Naive thymus-derived CD4-positive, alpha-beta T cell (primary cell): ENCODE data around the gene MRTFA. TPM values are rescaled to one million over a fixed set of nuclear protein-coding genes. Genes with fewer than 3 reads are reported as not detected.
A peak's percentile ranks its signal among the peaks of the same experiment; 100 is the strongest.

Experiments
- ATAC-seq: fragments of 150-1000 bp; cut with Tn5 transposase; 2 replicates; pipeline ENCODE4 v1.10.0; 2021; ENCODE audit warnings: mild to moderate bottlenecking, moderate library complexity
- CTCF ChIA-PET: fragments of 350-600 bp; sonication (Branson Sonifier 250); formaldehyde crosslinking; loops from one replicate; lab custom pipeline; 2021; ENCODE audit warnings: antibody characterized with exemption; lab: Charles Lee
- POLR2A ChIA-PET: fragments of 350-600 bp; sonication (Branson Sonifier 250); formaldehyde crosslinking; loops from one replicate; lab custom pipeline; 2021; ENCODE audit warnings: antibody characterized with exemption, inconsistent platforms; lab: Charles Lee
- DNase-seq, 9 donors: peaks; one replicate each; pipeline versions ENCODE4 v3.0.0 to v3.0.0-alpha.2; 2020 to 2022; ENCODE audit warnings: mixed read lengths in 1 of 9
- H3K27ac ChIP-seq: one replicate; pipeline ENCODE4 v1.7.0; 2013; ENCODE audit warnings: mild to moderate bottlenecking, low read depth, low read length, moderate library complexity
- H3K27me3 ChIP-seq, 2 donors: one replicate each; pipeline ENCODE4 v1.7.0; 2013; ENCODE audit warnings: low read length in 2 of 2, mild to moderate bottlenecking in 2 of 2, moderate library complexity in 2 of 2; ENCODE audit not compliant: control insufficient read depth in 2 of 2, insufficient read depth in 2 of 2
- H3K36me3 ChIP-seq, 3 experiments: 1 replicate in 2 of 3; 2 replicates in 1 of 3; pipeline ENCODE4 v1.7.0; 2013; ENCODE audit warnings: low read length in 3 of 3, mild to moderate bottlenecking in 3 of 3, moderate library complexity in 1 of 3; ENCODE audit not compliant: insufficient read depth in 3 of 3, control insufficient read depth in 2 of 3
- H3K4me1 ChIP-seq, 2 donors: one replicate each; pipeline ENCODE4 v1.7.0; 2013; ENCODE audit warnings: low read length in 2 of 2, mild to moderate bottlenecking in 2 of 2, moderate library complexity in 1 of 2; ENCODE audit not compliant: control insufficient read depth in 2 of 2, insufficient read depth in 2 of 2
- H3K4me3 ChIP-seq: 2 replicates; pipeline ENCODE4 v1.7.0; 2013; ENCODE audit warnings: mild to moderate bottlenecking, low read length
- H3K9me3 ChIP-seq, 3 experiments: 1 replicate in 2 of 3; 2 replicates in 1 of 3; pipeline ENCODE4 v1.7.0; 2013; ENCODE audit warnings: low read length in 3 of 3; ENCODE audit not compliant: control insufficient read depth in 2 of 3
- H3K27ac Mint-ChIP-seq, 9 donors: one replicate each; pipeline ENCODE4 v1.8.0; 2020 to 2022; ENCODE audit warnings: mixed read lengths in 9 of 9, mild to moderate bottlenecking in 8 of 9, moderate library complexity in 5 of 9, inconsistent platforms in 2 of 9
- H3K27me3 Mint-ChIP-seq, 5 donors: one replicate each; pipeline ENCODE4 v1.8.0; 2021 to 2022; ENCODE audit warnings: mixed read lengths in 5 of 5, mild to moderate bottlenecking in 1 of 5
- H3K36me3 Mint-ChIP-seq, 5 donors: one replicate each; pipeline ENCODE4 v1.8.0; 2020 to 2022; ENCODE audit warnings: mixed read lengths in 5 of 5, mild to moderate bottlenecking in 3 of 5, inconsistent platforms in 1 of 5
- H3K4me1 Mint-ChIP-seq, 7 donors: one replicate each; pipeline ENCODE4 v1.8.0; 2020 to 2022; ENCODE audit warnings: mixed read lengths in 7 of 7, mild to moderate bottlenecking in 3 of 7, inconsistent platforms in 1 of 7
- H3K4me3 Mint-ChIP-seq, 10 donors: one replicate each; pipeline ENCODE4 v1.8.0; 2020 to 2022; ENCODE audit warnings: mild to moderate bottlenecking in 10 of 10, mixed read lengths in 10 of 10, moderate library complexity in 6 of 10, inconsistent platforms in 2 of 10
- H3K9me3 Mint-ChIP-seq, 11 donors: one replicate each; pipeline ENCODE4 v1.8.0; 2020 to 2022; ENCODE audit warnings: mixed read lengths in 11 of 11, mild to moderate bottlenecking in 4 of 11, inconsistent platforms in 1 of 11, moderate library complexity in 1 of 11
- intact Hi-C, 2 donors: fragments of 100-400 bp; cut with micrococcal nuclease; formaldehyde crosslinking; loops; one replicate each; pipeline ENCODE4 v1.15.1; 2023
- polyA plus RNA-seq, 2 donors: library from polyadenylated mRNA; unstranded; fragments of 300-500 nt; fragmentation: Illumina TruSeq; gene quantifications; one replicate each; pipeline ENCODE4 v1.2.3, GENCODE V29; 2021
- total RNA-seq, 6 experiments: library from RNA in 5 of 6; stranded (reverse) in 5 of 6; gene quantifications; 1 replicate in 5 of 6; 2 replicates in 1 of 6; pipeline ENCODE4 v1.2.3 and lab custom pipeline; 2021 to 2026

Gene MRTFA
- total and polyA plus RNA-seq, 7 experiments from 2014 or later, result 17.6 to 114 (median 81.5) TPM

DNA sequence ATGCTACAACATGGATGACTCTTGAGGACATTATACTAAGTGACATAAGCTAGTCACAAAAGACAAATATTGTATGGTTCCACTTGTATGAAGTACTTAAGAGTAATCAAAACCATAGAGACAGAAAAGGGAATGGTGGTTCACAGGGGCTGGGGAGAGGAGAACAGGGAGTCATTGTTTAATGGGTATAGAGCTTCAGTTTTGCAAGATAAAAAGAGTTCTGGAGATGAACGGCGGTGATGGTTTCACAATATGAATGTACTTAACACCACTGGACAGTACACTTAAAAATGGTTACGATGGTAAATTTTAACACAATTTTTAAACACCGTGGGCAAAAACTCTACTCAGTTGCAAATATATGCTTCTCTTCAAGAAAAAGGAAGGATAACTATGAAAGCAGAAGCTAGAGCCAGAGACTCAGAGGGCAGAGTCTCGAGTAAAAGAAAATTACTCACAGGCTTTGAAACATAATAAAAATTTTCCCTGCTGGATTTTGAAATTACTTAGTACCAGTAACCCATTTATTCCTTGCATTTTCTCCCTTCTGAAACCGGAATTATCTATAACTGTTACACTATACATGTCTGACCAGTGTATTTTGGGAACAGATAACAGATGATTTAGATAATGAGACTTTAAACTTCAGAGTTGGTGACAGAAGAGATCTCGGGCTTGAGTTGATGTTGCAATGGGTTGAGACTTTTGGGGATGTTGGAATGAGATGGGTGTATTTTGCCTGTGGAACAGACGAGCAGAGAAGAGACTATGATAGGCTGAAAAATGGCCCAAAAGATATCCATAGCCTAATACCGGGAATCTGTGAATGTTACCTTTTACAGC is 15.0 kb downstream of the MRTFA start:
- H3K9me3 ChIP-seq, result peaks cover 0 to 7% (median 0%) of the 10 kb centered on the region in 3 experiments
- CTCF ChIA-PET, result interaction anchor here (0.8 to 1.0 kb wide), 2 partner anchors 97 to 181 kb away, joined by 3 to 5 read pairs; no protein-coding TSS in a partner anchor
- no peaks in the 10 kb centered on the region for H3K4me1 ChIP-seq
- DNase-seq (no peak), ATAC-seq (peak; percentile 48)
- no peak overlapping the region for H3K27ac Mint-ChIP-seq
- intact Hi-C loops, result no loop called here
- H3K27me3 Mint-ChIP-seq, result no peaks in the 10 kb centered on the region
- H3K36me3 Mint-ChIP-seq, result peaks cover 12 to 39% (median 35%) of the 10 kb centered on the region in 5 donors
- H3K4me1 Mint-ChIP-seq, result peaks cover 11 to 46% (median 37%) of the 10 kb centered on the region in 7 donors
- no peaks in the 10 kb centered on the region for H3K27me3 ChIP-seq
- no peak overlapping the region for H3K4me3 ChIP-seq
- peaks cover 0 to 20% (median 10%) of the 10 kb centered on the region in 11 donors for H3K9me3 Mint-ChIP-seq
- H3K4me3 Mint-ChIP-seq, result peak overlapping the region in 1 of 10 donors; percentile 30
- POLR2A ChIA-PET, result interaction anchor here (0.6 to 0.8 kb wide), 3 partner anchors 32 to 162 kb away, joined by 4 to 7 read pairs (median 4); no protein-coding TSS in a partner anchor
- H3K36me3 ChIP-seq, result no peaks in the 10 kb centered on the region
- H3K27ac ChIP-seq, result no peak overlapping the region

DNA sequence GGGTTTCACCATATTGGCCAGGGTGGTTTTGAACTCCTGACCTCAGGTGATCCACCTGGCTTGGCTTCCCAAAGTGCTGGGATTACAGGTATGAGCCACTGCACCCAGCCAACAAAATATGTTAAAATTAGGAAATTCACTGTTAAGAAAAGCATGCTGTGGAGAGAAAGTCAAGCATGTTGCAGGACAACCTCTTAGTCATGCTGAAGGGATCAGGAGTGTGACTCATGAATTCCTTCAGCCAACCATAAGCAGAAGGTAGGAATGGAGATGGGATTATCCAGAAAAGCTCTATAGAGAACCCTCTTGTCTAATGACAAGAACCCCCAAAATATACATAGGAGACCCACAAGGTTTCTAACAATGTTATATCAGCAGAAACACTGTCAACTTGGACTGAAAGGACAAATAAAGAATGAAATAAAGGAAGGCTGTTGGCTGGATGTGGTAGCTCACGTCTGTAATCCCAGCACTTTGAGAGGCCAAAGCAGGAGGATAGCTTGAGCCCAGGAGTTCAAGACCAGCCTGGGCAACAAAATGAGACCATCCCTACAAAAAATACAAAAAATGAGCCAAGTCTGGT is 16.0 kb downstream of the MRTFA start:
- peaks cover 0 to 25% (median 10%) of the 10 kb centered on the region in 11 donors for H3K9me3 Mint-ChIP-seq
- intact Hi-C loops, result no loop called here
- peaks cover 12 to 44% (median 40%) of the 10 kb centered on the region in 5 donors for H3K36me3 Mint-ChIP-seq
- no peak overlapping the region for H3K4me3 Mint-ChIP-seq
- CTCF ChIA-PET, result interaction anchor here (0.8 to 1.0 kb wide), 2 partner anchors 96 to 180 kb away, joined by 3 to 5 read pairs; no protein-coding TSS in a partner anchor
- Histone ChIP-seq H3K36me3 (no peaks in the 10 kb centered on the region), H3K4me3 (no peak overlapping the region), H3K9me3 (peaks cover 0 to 7% (median 0%) of the 10 kb centered on the region in 3 experiments), H3K27ac (no peak overlapping the region), H3K4me1 (no peaks in the 10 kb centered on the region), H3K27me3 (no peaks in the 10 kb centered on the region)
- peaks cover 15 to 49% (median 38%) of the 10 kb centered on the region in 7 donors for H3K4me1 Mint-ChIP-seq
- peak overlapping the region in 2 of 9 donors; percentile 53 to 86 for H3K27ac Mint-ChIP-seq
- DNase-seq (no peak), ATAC-seq (no peak)
- no peaks in the 10 kb centered on the region for H3K27me3 Mint-ChIP-seq
- POLR2A ChIA-PET, result interaction anchor here (0.6 to 1.1 kb wide), 5 partner anchors 11 to 268 kb away, joined by 3 to 7 read pairs (median 4); no protein-coding TSS in a partner anchor

DNA sequence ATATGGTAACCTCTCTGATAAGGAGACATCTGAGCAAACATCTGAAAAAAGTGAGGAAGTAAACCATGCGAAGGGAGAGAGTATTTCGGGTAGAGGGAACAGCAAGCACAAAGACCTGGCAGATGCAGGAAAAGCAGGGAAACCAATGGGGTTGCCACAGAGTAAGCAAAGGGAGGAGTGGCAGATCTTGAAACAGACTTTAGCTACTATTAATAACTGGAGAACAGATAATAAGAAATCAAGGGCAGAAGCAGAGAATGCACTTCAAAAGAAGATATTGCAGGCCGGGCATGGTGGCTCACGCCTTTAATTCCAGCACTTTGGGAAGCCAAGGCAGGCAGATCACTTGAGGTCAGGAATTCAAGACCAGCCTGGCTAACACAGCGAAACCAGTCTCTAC is 18.1 kb downstream of the MRTFA start:
- H3K9me3 Mint-ChIP-seq, result peaks cover 0 to 25% (median 10%) of the 10 kb centered on the region in 11 donors
- CTCF ChIA-PET, result no interaction called here

DNA sequence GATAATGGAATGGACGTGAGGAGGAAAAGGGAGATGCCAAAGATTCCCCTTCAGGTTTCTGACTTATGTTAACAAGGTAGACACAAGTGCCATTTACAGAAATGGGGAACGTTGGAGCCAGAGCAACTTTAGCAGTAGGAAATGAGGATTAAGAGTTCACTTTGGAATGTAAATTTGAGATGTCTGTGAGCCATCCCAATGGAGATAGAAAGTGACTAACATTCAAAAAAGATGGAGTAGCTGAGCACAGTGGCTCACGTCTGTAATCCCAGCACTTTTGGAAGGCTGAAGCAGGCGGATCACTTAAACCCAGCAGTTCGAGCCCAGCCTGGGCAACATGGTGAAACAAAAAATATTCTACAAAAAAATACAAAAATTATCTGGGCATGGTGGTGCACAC is 19.9 kb downstream of the MRTFA start:
- Mint-ChIP-seq H3K27me3 (no peaks in the 10 kb centered on the region), H3K4me1 (peaks cover 21 to 53% (median 42%) of the 10 kb centered on the region in 7 donors), H3K36me3 (peaks cover 4 to 35% (median 32%) of the 10 kb centered on the region in 5 donors), H3K4me3 (no peak overlapping the region), H3K9me3 (peaks cover 0 to 16% (median 4%) of the 10 kb centered on the region in 11 donors), H3K27ac (no peak overlapping the region)
- Histone ChIP-seq H3K4me1 (no peaks in the 10 kb centered on the region), H3K27ac (no peak overlapping the region), H3K9me3 (peaks cover 0 to 7% (median 0%) of the 10 kb centered on the region in 3 experiments), H3K4me3 (no peak overlapping the region), H3K36me3 (no peaks in the 10 kb centered on the region), H3K27me3 (no peaks in the 10 kb centered on the region)
- intact Hi-C loops, result no loop called here
- ATAC-seq (no peak), DNase-seq (no peak)
- ChIA-PET CTCF (interaction anchor here (0.6 kb wide), 1 partner anchor 471 kb away, joined by 4 read pairs; no protein-coding TSS in a partner anchor), POLR2A (no interaction called here)

More for the DNA sequence above, 18.1 kb downstream of the MRTFA start:
- no peaks in the 10 kb centered on the region for H3K27me3 ChIP-seq
- ATAC-seq (no peak), DNase-seq (no peak)
- peaks cover 0 to 7% (median 0%) of the 10 kb centered on the region in 3 experiments for H3K9me3 ChIP-seq
- H3K4me3 ChIP-seq, result no peak overlapping the region
- no peak overlapping the region for H3K27ac ChIP-seq
- no peaks in the 10 kb centered on the region for H3K4me1 ChIP-seq
- POLR2A ChIA-PET, result no interaction called here
- Mint-ChIP-seq H3K4me1 (peaks cover 12 to 49% (median 31%) of the 10 kb centered on the region in 7 donors), H3K27me3 (no peaks in the 10 kb centered on the region), H3K36me3 (peaks cover 12 to 46% (median 45%) of the 10 kb centered on the region in 5 donors), H3K27ac (peak overlapping the region in 1 of 9 donors; percentile 62), H3K4me3 (no peak overlapping the region)
- H3K36me3 ChIP-seq, result no peaks in the 10 kb centered on the region
- intact Hi-C loops, result no loop called here

DNA sequence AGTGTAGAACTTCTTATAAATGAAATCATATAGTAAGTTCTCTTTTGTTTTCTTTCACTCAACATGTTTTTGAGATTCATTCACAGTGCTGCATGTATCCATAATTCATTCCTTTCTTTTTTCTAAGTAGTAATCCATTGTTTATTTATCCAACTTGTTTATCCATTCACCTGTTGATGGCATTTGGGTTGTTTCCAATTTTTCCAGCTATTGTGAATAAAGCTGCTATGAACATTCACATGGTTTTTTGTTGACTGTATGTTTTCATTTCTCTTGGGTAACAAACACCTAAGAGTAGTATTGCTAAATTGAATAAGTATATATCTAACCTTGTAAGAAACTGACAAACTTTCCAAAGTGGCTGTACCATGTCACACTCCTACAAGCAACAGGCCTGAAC is 23.5 kb downstream of the MRTFA start:
- H3K27me3 ChIP-seq, result no peaks in the 10 kb centered on the region
- no peak overlapping the region for H3K27ac ChIP-seq
- intact Hi-C loops, result no loop called here
- no peaks in the 10 kb centered on the region for H3K9me3 ChIP-seq
- H3K4me1 ChIP-seq, result no peaks in the 10 kb centered on the region
- peak overlapping the region in 1 of 9 donors; percentile 25 for H3K27ac Mint-ChIP-seq
- no peak overlapping the region for H3K4me3 ChIP-seq
- H3K4me1 Mint-ChIP-seq, result peaks cover 22 to 65% (median 55%) of the 10 kb centered on the region in 7 donors
- ChIA-PET POLR2A (no interaction called here), CTCF (no interaction called here)
- ATAC-seq, result no peak
- no peak overlapping the region for H3K4me3 Mint-ChIP-seq
- peaks cover 0 to 7% (median 0%) of the 10 kb centered on the region in 11 donors for H3K9me3 Mint-ChIP-seq
- DNase-seq, result no peak
- H3K36me3 Mint-ChIP-seq, result peaks cover 0 to 20% (median 17%) of the 10 kb centered on the region in 5 donors
- H3K27me3 Mint-ChIP-seq, result no peaks in the 10 kb centered on the region
- H3K36me3 ChIP-seq, result no peaks in the 10 kb centered on the region

DNA sequence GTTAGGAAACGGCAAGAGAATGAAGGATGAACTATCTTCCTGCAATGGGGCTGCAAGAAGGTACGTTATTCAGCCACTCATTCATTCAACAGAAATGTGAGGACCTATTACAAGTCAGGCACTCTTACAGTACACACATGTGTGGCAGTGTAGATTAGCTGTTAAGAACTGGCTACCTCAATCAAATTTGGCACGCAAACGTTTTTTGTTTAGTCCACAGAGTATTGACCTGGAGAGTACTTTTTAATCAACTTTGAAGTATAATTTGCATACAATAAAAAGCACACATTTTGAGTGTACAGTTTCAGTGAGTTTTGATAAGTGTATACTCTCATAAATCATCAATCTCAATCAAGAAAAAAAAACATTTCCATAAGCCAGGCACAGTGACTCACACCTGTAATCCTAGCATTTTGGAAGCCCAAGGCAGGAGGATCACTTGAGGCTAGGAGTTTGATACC is 24.2 kb downstream of the MRTFA start:
- POLR2A ChIA-PET, result interaction anchor here (0.6 to 1.2 kb wide), 3 partner anchors 18 to 86 kb away, joined by 3 to 4 read pairs (median 4); no protein-coding TSS in a partner anchor
- peaks cover 22 to 68% (median 56%) of the 10 kb centered on the region in 7 donors for H3K4me1 Mint-ChIP-seq
- H3K27me3 Mint-ChIP-seq, result no peaks in the 10 kb centered on the region
- H3K27me3 ChIP-seq, result no peaks in the 10 kb centered on the region
- H3K27ac Mint-ChIP-seq, result peak overlapping the region in 1 of 9 donors; percentile 25
- intact Hi-C loops, result no loop called here
- peaks cover 0 to 5% (median 0%) of the 10 kb centered on the region in 11 donors for H3K9me3 Mint-ChIP-seq
- H3K4me1 ChIP-seq, result no peaks in the 10 kb centered on the region
- peaks cover 0 to 15% (median 13%) of the 10 kb centered on the region in 5 donors for H3K36me3 Mint-ChIP-seq
- CTCF ChIA-PET, result interaction anchor here (0.6 kb wide), 1 partner anchor 175 kb away, joined by 4 read pairs; no protein-coding TSS in a partner anchor
- ATAC-seq (no peak), DNase-seq (no peak)
- no peak overlapping the region for H3K4me3 Mint-ChIP-seq
- H3K27ac ChIP-seq, result no peak overlapping the region
- H3K9me3 ChIP-seq, result no peaks in the 10 kb centered on the region
- no peak overlapping the region for H3K4me3 ChIP-seq
- H3K36me3 ChIP-seq, result no peaks in the 10 kb centered on the region
